ENCODE data around the gene EZH2. TPM values are rescaled to one million over a fixed set of nuclear protein-coding genes. Genes with fewer than 3 reads are reported as not detected.

The EZH2 gene
- total and polyA plus RNA-seq, 2 donors (not counting 3 experiments of a cell fraction or from before 2014, with no cell fraction given) = 16.9 to 33.4 TPM

DNA sequence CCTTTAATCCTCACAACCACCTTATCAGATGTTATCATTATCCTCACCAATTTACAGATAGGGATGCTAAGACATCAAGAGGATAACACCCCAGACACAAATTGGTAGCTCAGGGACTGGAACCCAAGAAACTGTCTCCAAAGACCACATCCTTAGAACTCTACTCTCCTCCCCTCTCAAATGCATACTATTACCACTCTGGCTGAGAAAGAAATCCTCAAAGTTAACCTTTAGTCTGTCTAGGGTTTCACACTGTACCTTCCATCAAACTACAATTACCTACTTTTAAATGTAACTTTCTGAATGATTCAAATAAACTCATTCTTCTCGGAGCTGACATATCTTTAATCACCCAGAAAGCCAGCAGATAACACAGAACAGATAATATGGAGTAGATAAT lies 6.6 kb downstream of the EZH2 start:
- H3K9me1 ChIP-seq (replicated peaks; ENCODE audit: control insufficient read depth, extremely low read depth, insufficient read depth, low read length) = peaks cover 2% of the 10 kb centered on the region
- H3K4me3 ChIP-seq (replicated peaks in 1 of 3; ENCODE audit: insufficient read depth in 1 of 3, low read depth in 1 of 3, low read length in 3 of 3) = no peak overlapping the region
- dilution Hi-C loops (cut with MboI; ENCODE audit: extremely low pct_ligation_motif_present, low sequenced_read_pairs) (no loop called here), intact Hi-C loops (cut with micrococcal nuclease) (no loop called here)
- H3K27me3 ChIP-seq (ENCODE audit: control insufficient read depth in 2 of 2, insufficient read depth in 2 of 2, low read length in 2 of 2) = no peaks in the 10 kb centered on the region
- BruUV-seq (replicated peaks) = no TSS peak
- no peak overlapping the region for H3K9ac ChIP-seq (replicated peaks; ENCODE audit: extremely low read depth, insufficient read depth, low read length)
- no peaks in the 10 kb centered on the region for H3K9me3 ChIP-seq (replicated peaks; ENCODE audit: control insufficient read depth, insufficient read depth, low read length)
- peaks cover 97% of the 10 kb centered on the region for H3K79me2 ChIP-seq (ENCODE audit: control insufficient read depth, insufficient read depth, low read length)
- H4K20me1 ChIP-seq (replicated peaks; ENCODE audit: control insufficient read depth, extremely low read depth, insufficient read depth, low read length) = peaks cover 6% of the 10 kb centered on the region
- FAIRE-seq (no peak), DNase-seq (ENCODE audit: low read depth, low spot score) (no peak)
- H3K36me3 ChIP-seq (ENCODE audit: control insufficient read depth in 2 of 2, extremely low read depth in 1 of 2, insufficient read depth in 2 of 2, low read length in 2 of 2) = no peaks in the 10 kb centered on the region
- H3K27ac ChIP-seq (ENCODE audit: insufficient read depth, low read depth, low read length) = no peak overlapping the region
- POLR2A ChIA-PET = no interaction called here
- CTCF ChIA-PET = no interaction called here
- TF ChIP-seq GATA2 (IDR thresholded peaks at IDR 0.05; ENCODE audit: insufficient read depth, insufficient read length, low read depth, low read length) (no peak), EZH2 (IDR thresholded peaks at IDR 0.05; ENCODE audit: borderline replicate concordance, low read depth, low read length, severe bottlenecking) (no peak), FOS (IDR thresholded peaks at IDR 0.05; ENCODE audit: borderline replicate concordance, insufficient read depth, low read length) (no peak)
- TF ChIP-seq, protein P1, sequence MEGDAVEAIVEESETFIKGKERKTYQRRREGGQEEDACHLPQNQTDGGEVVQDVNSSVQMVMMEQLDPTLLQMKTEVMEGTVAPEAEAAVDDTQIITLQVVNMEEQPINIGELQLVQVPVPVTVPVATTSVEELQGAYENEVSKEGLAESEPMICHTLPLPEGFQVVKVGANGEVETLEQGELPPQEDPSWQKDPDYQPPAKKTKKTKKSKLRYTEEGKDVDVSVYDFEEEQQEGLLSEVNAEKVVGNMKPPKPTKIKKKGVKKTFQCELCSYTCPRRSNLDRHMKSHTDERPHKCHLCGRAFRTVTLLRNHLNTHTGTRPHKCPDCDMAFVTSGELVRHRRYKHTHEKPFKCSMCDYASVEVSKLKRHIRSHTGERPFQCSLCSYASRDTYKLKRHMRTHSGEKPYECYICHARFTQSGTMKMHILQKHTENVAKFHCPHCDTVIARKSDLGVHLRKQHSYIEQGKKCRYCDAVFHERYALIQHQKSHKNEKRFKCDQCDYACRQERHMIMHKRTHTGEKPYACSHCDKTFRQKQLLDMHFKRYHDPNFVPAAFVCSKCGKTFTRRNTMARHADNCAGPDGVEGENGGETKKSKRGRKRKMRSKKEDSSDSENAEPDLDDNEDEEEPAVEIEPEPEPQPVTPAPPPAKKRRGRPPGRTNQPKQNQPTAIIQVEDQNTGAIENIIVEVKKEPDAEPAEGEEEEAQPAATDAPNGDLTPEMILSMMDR (IDR thresholded peaks at IDR 0.05; ENCODE audit: extremely low read depth in 1 of 2, insufficient read depth in 1 of 2, low read depth in 1 of 2, low read length in 2 of 2) = no peak
- no peak overlapping the region for H2AFZ ChIP-seq (ENCODE audit: low read depth, low read length)
- H3K4me1 ChIP-seq (ENCODE audit: control insufficient read depth, extremely low read depth, insufficient read depth, low read length) = peaks cover 7% of the 10 kb centered on the region
- H3K4me2 ChIP-seq (ENCODE audit: insufficient read depth, low read length) = no peak overlapping the region

DNA sequence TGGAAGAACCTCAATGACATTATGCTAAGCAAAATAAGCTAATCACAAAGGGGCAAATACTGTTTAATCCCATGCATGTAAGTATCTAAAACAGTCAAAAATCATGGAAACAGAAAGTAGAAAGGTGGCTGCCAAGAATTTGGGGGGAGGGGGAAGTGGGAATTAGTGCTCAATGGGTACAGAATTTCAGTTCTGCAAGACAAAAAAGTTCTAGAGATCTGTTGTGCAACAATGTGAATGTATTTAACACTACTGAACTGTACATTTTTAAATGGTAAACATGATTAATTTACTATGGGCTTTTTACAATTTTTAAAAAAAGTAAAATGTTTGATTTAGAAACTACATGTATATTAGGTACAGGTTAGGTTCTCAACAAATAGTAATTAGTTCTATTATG lies 11.9 kb downstream of the EZH2 start:
- Histone ChIP-seq H3K27me3 (ENCODE audit: control insufficient read depth in 2 of 2, insufficient read depth in 2 of 2, low read length in 2 of 2) (no peaks in the 10 kb centered on the region), H3K4me1 (ENCODE audit: control insufficient read depth, extremely low read depth, insufficient read depth, low read length) (no peaks in the 10 kb centered on the region), H3K9me1 (replicated peaks; ENCODE audit: control insufficient read depth, extremely low read depth, insufficient read depth, low read length) (peaks cover under 1% of the 10 kb centered on the region), H3K36me3 (ENCODE audit: control insufficient read depth in 2 of 2, extremely low read depth in 1 of 2, insufficient read depth in 2 of 2, low read length in 2 of 2) (no peaks in the 10 kb centered on the region), H2AFZ (ENCODE audit: low read depth, low read length) (no peak overlapping the region), H3K27ac (ENCODE audit: insufficient read depth, low read depth, low read length) (no peak overlapping the region), H3K9me3 (replicated peaks; ENCODE audit: control insufficient read depth, insufficient read depth, low read length) (no peaks in the 10 kb centered on the region), H3K79me2 (ENCODE audit: control insufficient read depth, insufficient read depth, low read length) (peaks cover 97% of the 10 kb centered on the region), H3K9ac (replicated peaks; ENCODE audit: extremely low read depth, insufficient read depth, low read length) (no peak overlapping the region), H3K4me3 (replicated peaks in 1 of 3; ENCODE audit: insufficient read depth in 1 of 3, low read depth in 1 of 3, low read length in 3 of 3) (no peak overlapping the region), H3K4me2 (ENCODE audit: insufficient read depth, low read length) (no peak overlapping the region), H4K20me1 (replicated peaks; ENCODE audit: control insufficient read depth, extremely low read depth, insufficient read depth, low read length) (no peaks in the 10 kb centered on the region)
- POLR2A ChIA-PET = no interaction called here
- DNase-seq (ENCODE audit: low read depth, low spot score) (no peak), FAIRE-seq (no peak)
- intact Hi-C loops (cut with micrococcal nuclease) (no loop called here), dilution Hi-C loops (cut with MboI; ENCODE audit: extremely low pct_ligation_motif_present, low sequenced_read_pairs) (no loop called here)
- CTCF ChIA-PET = interaction anchor here (1.0 to 2.9 kb wide), 3 partner anchors 11 to 23 kb away, joined by 3 to 12 read pairs (median 6); no protein-coding TSS in a partner anchor
- TF ChIP-seq POLR2AphosphoS5 (IDR thresholded peaks at IDR 0.05; ENCODE audit: insufficient read depth, low read depth, low read length) = no peak
- no peak for TF ChIP-seq MYC (IDR thresholded peaks at IDR 0.05; ENCODE audit: low read depth, low read length)
- TF ChIP-seq, protein P1 (IDR thresholded peaks at IDR 0.05; ENCODE audit: extremely low read depth in 1 of 2, insufficient read depth in 1 of 2, low read depth in 1 of 2, low read length in 2 of 2) = no peak
- no peak for TF ChIP-seq FOS (IDR thresholded peaks at IDR 0.05; ENCODE audit: borderline replicate concordance, insufficient read depth, low read length)
- TF ChIP-seq EZH2 (IDR thresholded peaks at IDR 0.05; ENCODE audit: borderline replicate concordance, low read depth, low read length, severe bottlenecking) = no peak
- TF ChIP-seq POLR2A (IDR thresholded peaks at IDR 0.05; ENCODE audit: low read depth, low read length) = no peak
- no peak for TF ChIP-seq GATA2 (IDR thresholded peaks at IDR 0.05; ENCODE audit: insufficient read depth, insufficient read length, low read depth, low read length)
- TF ChIP-seq JUN (IDR thresholded peaks at IDR 0.05; ENCODE audit: borderline replicate concordance, insufficient read depth, insufficient read length, low read depth) = no peak
- no peak for TF ChIP-seq MAX (IDR thresholded peaks at IDR 0.05; ENCODE audit: insufficient read depth, insufficient read length)
- no TSS peak for BruUV-seq (replicated peaks)
